ENCODE results near the gene ERCC6. TPM values are rescaled to one million over a fixed set of nuclear protein-coding genes. Genes with fewer than 3 reads are reported as not detected.

Gene ERCC6
- total and polyA plus RNA-seq, 7 donors = 2.7 to 19.3 (median 11.5) TPM

DNA sequence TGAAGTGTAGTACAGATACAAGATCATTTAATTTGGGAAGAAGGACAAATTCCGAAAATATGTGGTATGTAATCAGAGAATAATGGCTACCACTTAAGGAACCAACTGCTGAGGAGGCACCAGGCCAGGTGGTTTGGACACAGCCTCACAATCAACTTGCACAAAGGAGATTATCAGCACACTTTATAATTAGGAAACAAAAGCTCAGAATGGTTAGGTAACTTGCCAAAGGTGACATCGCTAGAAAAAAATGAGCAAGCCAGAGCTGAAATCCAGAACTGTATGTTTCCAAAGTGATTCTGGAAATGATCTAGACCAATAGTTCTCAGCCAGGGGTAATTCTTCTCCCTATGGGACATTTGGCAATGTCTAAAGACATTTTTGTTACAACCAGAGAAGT, 36.6 kb downstream of the ERCC6 start:
- intact Hi-C loops (cut with DNase I) = no loop called here
- peaks cover 0 to 18% of the 10 kb centered on the region in 2 donors for H3K36me3 ChIP-seq (ENCODE audit: insufficient read depth in 1 of 2, low read depth in 1 of 2)
- H3K4me3 ChIP-seq = no peak overlapping the region
- H3K9me3 ChIP-seq = no peaks in the 10 kb centered on the region
- TF ChIP-seq, protein P1, sequence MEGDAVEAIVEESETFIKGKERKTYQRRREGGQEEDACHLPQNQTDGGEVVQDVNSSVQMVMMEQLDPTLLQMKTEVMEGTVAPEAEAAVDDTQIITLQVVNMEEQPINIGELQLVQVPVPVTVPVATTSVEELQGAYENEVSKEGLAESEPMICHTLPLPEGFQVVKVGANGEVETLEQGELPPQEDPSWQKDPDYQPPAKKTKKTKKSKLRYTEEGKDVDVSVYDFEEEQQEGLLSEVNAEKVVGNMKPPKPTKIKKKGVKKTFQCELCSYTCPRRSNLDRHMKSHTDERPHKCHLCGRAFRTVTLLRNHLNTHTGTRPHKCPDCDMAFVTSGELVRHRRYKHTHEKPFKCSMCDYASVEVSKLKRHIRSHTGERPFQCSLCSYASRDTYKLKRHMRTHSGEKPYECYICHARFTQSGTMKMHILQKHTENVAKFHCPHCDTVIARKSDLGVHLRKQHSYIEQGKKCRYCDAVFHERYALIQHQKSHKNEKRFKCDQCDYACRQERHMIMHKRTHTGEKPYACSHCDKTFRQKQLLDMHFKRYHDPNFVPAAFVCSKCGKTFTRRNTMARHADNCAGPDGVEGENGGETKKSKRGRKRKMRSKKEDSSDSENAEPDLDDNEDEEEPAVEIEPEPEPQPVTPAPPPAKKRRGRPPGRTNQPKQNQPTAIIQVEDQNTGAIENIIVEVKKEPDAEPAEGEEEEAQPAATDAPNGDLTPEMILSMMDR (IDR thresholded peaks at IDR 0.05) = no peak
- ATAC-seq (no peak), DNase-seq (no peak)
- H3K4me1 ChIP-seq = peaks cover 26% of the 10 kb centered on the region
- 72 to 83% (median 75%) methylated on average over 2 of the region's 2 CpGs for WGBS, 3 donors
- no peak overlapping the region for H3K27ac ChIP-seq
- H3K27me3 ChIP-seq (ENCODE audit: insufficient read depth in 3 of 3, low read length in 2 of 3) = no peaks in the 10 kb centered on the region

GRCh38 chr10:49500412-49500811, 38.5 kb downstream of the ERCC6 start:
- intact Hi-C loops (cut with DNase I) = no loop called here
- WGBS, 3 donors = 23 to 33% (median 31%) methylated on average over 1 of the region's 1 CpG
- DNase-seq (no peak), ATAC-seq (peak; percentile 91 to 98 (median 96))
- Histone ChIP-seq H3K4me1 (peaks cover 26% of the 10 kb centered on the region), H3K9me3 (no peaks in the 10 kb centered on the region), H3K4me3 (no peak overlapping the region), H3K36me3 (ENCODE audit: insufficient read depth in 1 of 2, low read depth in 1 of 2) (peaks cover 0 to 12% of the 10 kb centered on the region in 2 donors), H3K27me3 (ENCODE audit: insufficient read depth in 3 of 3, low read length in 2 of 3) (no peaks in the 10 kb centered on the region), H3K27ac (no peak overlapping the region)
- TF ChIP-seq, protein P1 (IDR thresholded peaks at IDR 0.05) = no peak

GRCh38 chr10:49499305-49499851, 39.5 kb downstream of the ERCC6 start:
- no peak for ATAC-seq
- intact Hi-C loops (cut with DNase I) = no loop called here
- no peak for DNase-seq
- H3K27ac ChIP-seq = no peak overlapping the region
- peaks cover 26% of the 10 kb centered on the region for H3K4me1 ChIP-seq
- H3K9me3 ChIP-seq = no peaks in the 10 kb centered on the region
- no peak overlapping the region for H3K4me3 ChIP-seq
- peaks cover 0 to 6% of the 10 kb centered on the region in 2 donors for H3K36me3 ChIP-seq (ENCODE audit: insufficient read depth in 1 of 2, low read depth in 1 of 2)
- TF ChIP-seq, protein P1 (IDR thresholded peaks at IDR 0.05) = no peak
- 84 to 95% (median 85%) methylated on average over 5 of the region's 5 CpGs for WGBS, 3 donors
- H3K27me3 ChIP-seq (ENCODE audit: insufficient read depth in 3 of 3, low read length in 2 of 3) = no peaks in the 10 kb centered on the region

DNA sequence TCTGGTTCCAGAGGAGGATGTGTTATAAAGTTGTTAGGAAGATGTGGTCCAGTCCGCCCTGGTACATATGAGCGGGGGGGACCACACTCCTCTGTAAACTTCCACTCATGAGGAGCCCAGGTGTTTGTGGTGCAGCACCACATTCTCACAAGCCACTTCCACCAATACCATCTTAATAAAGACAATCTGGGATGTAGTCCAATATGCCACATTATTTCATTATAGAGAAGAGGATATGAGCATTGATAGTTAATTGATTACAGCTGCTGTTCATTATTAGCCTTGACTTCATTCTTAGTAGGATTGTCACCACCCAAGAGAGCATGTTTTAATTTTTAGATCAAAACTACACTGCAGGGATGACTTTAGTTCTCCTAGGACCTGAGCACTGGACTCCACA, 40.5 kb downstream of the ERCC6 start:
- DNase-seq (no peak), ATAC-seq (no peak)
- H3K4me1 ChIP-seq = peaks cover 21% of the 10 kb centered on the region
- no peak overlapping the region for H3K27ac ChIP-seq
- TF ChIP-seq, protein P1 (IDR thresholded peaks at IDR 0.05) = no peak
- intact Hi-C loops (cut with DNase I) = no loop called here
- H3K27me3 ChIP-seq (ENCODE audit: insufficient read depth in 3 of 3, low read length in 2 of 3) = no peaks in the 10 kb centered on the region
- no peaks in the 10 kb centered on the region for H3K9me3 ChIP-seq
- H3K36me3 ChIP-seq (ENCODE audit: insufficient read depth in 1 of 2, low read depth in 1 of 2) = peaks cover 0 to 6% of the 10 kb centered on the region in 2 donors
- H3K4me3 ChIP-seq = no peak overlapping the region
- 94 to 99% (median 97%) methylated on average over 2 of the region's 2 CpGs for WGBS, 3 donors

DNA sequence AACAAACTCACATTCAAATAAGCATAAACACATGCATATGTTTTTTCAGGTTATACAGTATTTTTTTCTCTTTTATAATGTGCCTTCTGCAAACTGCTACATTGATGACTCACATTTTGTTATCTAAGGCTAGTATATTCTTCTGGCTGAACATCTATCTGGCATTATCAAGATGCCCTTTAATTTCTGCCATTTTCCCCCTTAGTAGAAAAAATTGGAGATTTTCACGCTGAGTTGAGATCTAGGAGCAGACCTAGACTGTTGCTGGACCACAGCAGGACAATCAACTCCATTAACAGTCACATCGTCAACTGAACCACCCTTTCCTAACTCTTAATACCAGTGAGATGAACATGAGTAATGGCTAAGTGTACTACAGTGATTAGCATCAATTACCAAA, 41.6 kb downstream of the ERCC6 start:
- H3K36me3 ChIP-seq (ENCODE audit: insufficient read depth in 1 of 2, low read depth in 1 of 2) = peaks cover 0 to 6% of the 10 kb centered on the region in 2 donors
- intact Hi-C loops (cut with DNase I) = no loop called here
- 94 to 98% (median 94%) methylated on average over 2 of the region's 2 CpGs for WGBS, 3 donors

More for the DNA sequence above, 41.6 kb downstream of the ERCC6 start:
- no peaks in the 10 kb centered on the region for H3K9me3 ChIP-seq
- no peaks in the 10 kb centered on the region for H3K27me3 ChIP-seq (ENCODE audit: insufficient read depth in 3 of 3, low read length in 2 of 3)
- H3K4me1 ChIP-seq = peaks cover 16% of the 10 kb centered on the region
- H3K27ac ChIP-seq = no peak overlapping the region
- ATAC-seq (no peak), DNase-seq (no peak)
- TF ChIP-seq, protein P1 (IDR thresholded peaks at IDR 0.05) = no peak
- H3K4me3 ChIP-seq = no peak overlapping the region

Data from psoas muscle (tissue), 8 donors.